Neural progenitor cell (in vitro differentiated cells): ENCODE measurements around the gene RXRA.

Experiments used
- CTCF ChIP-seq: fragments of 200-600 bp; sonication (generic); IDR thresholded peaks from 2 replicates; pipeline ENCODE4 v1.5.1; 2017; ENCODE audit warnings: antibody characterized with exemption, mild to moderate bottlenecking
- EZH2 ChIP-seq: fragments of 200-600 bp; sonication (generic); IDR thresholded peaks from 2 replicates; pipeline ENCODE4 v1.6.1; 2017; ENCODE audit warnings: antibody characterized with exemption, mild to moderate bottlenecking, moderate library complexity
- EZH2phosphoT487 ChIP-seq: fragments of 200-600 bp; sonication (generic); IDR thresholded peaks from 2 replicates; pipeline ENCODE4 v1.6.1; 2017; ENCODE audit warnings: antibody characterized with exemption

- TF ChIP-seq EZH2 (no peak), CTCF (no peak), EZH2phosphoT487 (no peak)
These were observed 28.7 kb upstream of the RXRA start for GRCh38 chr9:134297576-134297975.
